K562 (cell line): ENCODE results near the gene TM7SF2. TPM values are rescaled to one million over a fixed set of nuclear protein-coding genes. Genes with fewer than 3 reads are reported as not detected.

ENCODE experiments used
- ZNF77 ChIP-seq: fragments of 250-450 bp; sonication (Bioruptor Pico); IDR thresholded peaks from 2 replicates; pipeline ENCODE4 v1.5.0; 2020
- ZNF778 ChIP-seq: fragments of 450-650 bp; formaldehyde crosslinking; IDR thresholded peaks from 2 replicates; pipeline ENCODE4 v1.4.0; 2020; ENCODE audit warnings: mild to moderate bottlenecking, moderate library complexity
- polyA plus RNA-seq, 8 experiments: library from polyadenylated mRNA; depleted of rRNA in 4 of 8; stranded (reverse) in 5 of 8; unstranded in 3 of 8; fragments of >200 nt; fragmentation: Nextera tagmentation in 2 of 8; fragmentation: Illumina TruSeq in 1 of 8; extraction: Ambion mirVana in 2 of 8; extraction: Trizol in 1 of 8; gene quantifications; 2 replicates each; pipeline versions ENCODE4 v1.2.1 to v1.2.3, GENCODE V29; 2011 to 2014; ENCODE audit warnings: inconsistent platforms in 1 of 8, missing spikeins in 1 of 8
- total RNA-seq, 7 experiments: library from RNA; depleted of rRNA in 6 of 7; stranded (reverse); fragments of >200 nt in 6 of 7; fragmentation: Illumina TruSeq in 2 of 7; extraction: Trizol in 2 of 7; gene quantifications; 2 replicates each; pipeline versions ENCODE4 v1.2.1 to v1.2.3, GENCODE V29; 2011 to 2021; ENCODE audit warnings: low replicate concordance in 1 of 7
- TF ChIP-seq, protein P1 (sequence below): sonication (generic); formaldehyde crosslinking; IDR thresholded peaks from 2 replicates; pipeline ENCODE4 v1.8.0; 2022; ENCODE audit warnings: missing genetic modification reagents, mild to moderate bottlenecking, borderline replicate concordance
- TF ChIP-seq, protein P2 (sequence below): fragments of 200-600 bp; sonication (generic); IDR thresholded peaks from one replicate; pipeline ENCODE4 v1.6.1; 2012; ENCODE audit warnings: mild to moderate bottlenecking, low read depth, low read length, inconsistent platforms
- TF ChIP-seq, protein P3 (sequence below): IDR thresholded peaks from 2 replicates; pipeline ENCODE4 v1.6.1; 2012; ENCODE audit warnings: low read depth, low read length, improper control_type of control experiment, borderline replicate concordance
- TF ChIP-seq, protein P4 (sequence below): IDR thresholded peaks from 2 replicates; pipeline ENCODE4 v1.6.1; 2014; ENCODE audit warnings: antibody characterized with exemption
- TF ChIP-seq, protein P5 (sequence below), 2 experiments: fragments of 200-800 bp in 1 of 2; sonication (Bioruptor generic) in 1 of 2; sonication (generic) in 1 of 2; formaldehyde crosslinking in 1 of 2; IDR thresholded peaks in 1 of 2; conservative IDR thresholded peaks in 1 of 2; 2 replicates each; pipeline versions ENCODE4 v1.5.0 to v1.6.1; 2016 to 2020; ENCODE audit warnings: missing compliant biosample characterization in 1 of 2, missing genetic modification characterization in 1 of 2, missing genetic modification reagents in 1 of 2

The TM7SF2 gene
- total and polyA plus RNA-seq, 9 of the 15 experiments (the other 6 are each of a cell fraction or from before 2014, with no cell fraction given) = 1.2 to 22.0 (median 14.3) TPM

DNA sequence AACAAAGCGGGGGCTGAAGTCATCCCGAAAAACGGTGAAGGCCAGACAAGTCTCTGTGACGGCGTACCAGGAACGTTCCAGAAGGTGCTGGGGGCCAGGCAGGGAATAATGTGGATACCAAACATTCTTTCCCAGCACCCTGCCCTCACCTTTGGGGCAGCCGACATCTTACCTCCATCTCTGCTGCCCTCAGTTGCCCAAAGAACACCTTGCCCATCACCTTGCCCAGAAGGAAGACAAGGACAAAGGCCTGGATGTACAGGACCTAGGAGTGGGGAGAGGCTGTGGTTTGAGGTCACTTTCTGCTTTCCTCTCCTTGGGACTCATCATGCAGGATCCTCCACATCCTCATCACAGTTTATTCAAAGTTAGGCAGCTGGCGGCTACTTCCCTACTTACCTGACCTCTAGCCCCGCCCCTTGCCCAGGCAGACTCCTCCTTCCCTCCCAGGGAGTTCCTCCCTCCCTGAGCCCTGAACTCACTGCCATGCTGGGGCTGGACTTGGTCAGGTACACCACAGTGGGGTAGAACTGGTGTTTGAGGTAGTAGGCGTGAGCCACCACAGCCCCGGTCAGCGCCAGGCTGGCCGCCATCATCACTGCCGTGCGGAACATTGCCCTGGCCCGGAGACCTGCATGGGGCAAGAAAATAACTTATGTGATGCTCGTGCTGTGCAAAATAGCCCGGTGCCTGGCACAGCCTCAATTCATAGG lies 21.5 kb downstream of the TM7SF2 start (continued):
- TF ChIP-seq, protein P1, sequence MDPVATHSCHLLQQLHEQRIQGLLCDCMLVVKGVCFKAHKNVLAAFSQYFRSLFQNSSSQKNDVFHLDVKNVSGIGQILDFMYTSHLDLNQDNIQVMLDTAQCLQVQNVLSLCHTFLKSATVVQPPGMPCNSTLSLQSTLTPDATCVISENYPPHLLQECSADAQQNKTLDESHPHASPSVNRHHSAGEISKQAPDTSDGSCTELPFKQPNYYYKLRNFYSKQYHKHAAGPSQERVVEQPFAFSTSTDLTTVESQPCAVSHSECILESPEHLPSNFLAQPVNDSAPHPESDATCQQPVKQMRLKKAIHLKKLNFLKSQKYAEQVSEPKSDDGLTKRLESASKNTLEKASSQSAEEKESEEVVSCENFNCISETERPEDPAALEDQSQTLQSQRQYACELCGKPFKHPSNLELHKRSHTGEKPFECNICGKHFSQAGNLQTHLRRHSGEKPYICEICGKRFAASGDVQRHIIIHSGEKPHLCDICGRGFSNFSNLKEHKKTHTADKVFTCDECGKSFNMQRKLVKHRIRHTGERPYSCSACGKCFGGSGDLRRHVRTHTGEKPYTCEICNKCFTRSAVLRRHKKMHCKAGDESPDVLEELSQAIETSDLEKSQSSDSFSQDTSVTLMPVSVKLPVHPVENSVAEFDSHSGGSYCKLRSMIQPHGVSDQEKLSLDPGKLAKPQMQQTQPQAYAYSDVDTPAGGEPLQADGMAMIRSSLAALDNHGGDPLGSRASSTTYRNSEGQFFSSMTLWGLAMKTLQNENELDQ (CRISPR knock-in tag) = no peak
- TF ChIP-seq ZNF77 (CRISPR knock-in tag) (no peak), ZNF778 (CRISPR knock-in tag) (no peak)
- TF ChIP-seq, protein P2, sequence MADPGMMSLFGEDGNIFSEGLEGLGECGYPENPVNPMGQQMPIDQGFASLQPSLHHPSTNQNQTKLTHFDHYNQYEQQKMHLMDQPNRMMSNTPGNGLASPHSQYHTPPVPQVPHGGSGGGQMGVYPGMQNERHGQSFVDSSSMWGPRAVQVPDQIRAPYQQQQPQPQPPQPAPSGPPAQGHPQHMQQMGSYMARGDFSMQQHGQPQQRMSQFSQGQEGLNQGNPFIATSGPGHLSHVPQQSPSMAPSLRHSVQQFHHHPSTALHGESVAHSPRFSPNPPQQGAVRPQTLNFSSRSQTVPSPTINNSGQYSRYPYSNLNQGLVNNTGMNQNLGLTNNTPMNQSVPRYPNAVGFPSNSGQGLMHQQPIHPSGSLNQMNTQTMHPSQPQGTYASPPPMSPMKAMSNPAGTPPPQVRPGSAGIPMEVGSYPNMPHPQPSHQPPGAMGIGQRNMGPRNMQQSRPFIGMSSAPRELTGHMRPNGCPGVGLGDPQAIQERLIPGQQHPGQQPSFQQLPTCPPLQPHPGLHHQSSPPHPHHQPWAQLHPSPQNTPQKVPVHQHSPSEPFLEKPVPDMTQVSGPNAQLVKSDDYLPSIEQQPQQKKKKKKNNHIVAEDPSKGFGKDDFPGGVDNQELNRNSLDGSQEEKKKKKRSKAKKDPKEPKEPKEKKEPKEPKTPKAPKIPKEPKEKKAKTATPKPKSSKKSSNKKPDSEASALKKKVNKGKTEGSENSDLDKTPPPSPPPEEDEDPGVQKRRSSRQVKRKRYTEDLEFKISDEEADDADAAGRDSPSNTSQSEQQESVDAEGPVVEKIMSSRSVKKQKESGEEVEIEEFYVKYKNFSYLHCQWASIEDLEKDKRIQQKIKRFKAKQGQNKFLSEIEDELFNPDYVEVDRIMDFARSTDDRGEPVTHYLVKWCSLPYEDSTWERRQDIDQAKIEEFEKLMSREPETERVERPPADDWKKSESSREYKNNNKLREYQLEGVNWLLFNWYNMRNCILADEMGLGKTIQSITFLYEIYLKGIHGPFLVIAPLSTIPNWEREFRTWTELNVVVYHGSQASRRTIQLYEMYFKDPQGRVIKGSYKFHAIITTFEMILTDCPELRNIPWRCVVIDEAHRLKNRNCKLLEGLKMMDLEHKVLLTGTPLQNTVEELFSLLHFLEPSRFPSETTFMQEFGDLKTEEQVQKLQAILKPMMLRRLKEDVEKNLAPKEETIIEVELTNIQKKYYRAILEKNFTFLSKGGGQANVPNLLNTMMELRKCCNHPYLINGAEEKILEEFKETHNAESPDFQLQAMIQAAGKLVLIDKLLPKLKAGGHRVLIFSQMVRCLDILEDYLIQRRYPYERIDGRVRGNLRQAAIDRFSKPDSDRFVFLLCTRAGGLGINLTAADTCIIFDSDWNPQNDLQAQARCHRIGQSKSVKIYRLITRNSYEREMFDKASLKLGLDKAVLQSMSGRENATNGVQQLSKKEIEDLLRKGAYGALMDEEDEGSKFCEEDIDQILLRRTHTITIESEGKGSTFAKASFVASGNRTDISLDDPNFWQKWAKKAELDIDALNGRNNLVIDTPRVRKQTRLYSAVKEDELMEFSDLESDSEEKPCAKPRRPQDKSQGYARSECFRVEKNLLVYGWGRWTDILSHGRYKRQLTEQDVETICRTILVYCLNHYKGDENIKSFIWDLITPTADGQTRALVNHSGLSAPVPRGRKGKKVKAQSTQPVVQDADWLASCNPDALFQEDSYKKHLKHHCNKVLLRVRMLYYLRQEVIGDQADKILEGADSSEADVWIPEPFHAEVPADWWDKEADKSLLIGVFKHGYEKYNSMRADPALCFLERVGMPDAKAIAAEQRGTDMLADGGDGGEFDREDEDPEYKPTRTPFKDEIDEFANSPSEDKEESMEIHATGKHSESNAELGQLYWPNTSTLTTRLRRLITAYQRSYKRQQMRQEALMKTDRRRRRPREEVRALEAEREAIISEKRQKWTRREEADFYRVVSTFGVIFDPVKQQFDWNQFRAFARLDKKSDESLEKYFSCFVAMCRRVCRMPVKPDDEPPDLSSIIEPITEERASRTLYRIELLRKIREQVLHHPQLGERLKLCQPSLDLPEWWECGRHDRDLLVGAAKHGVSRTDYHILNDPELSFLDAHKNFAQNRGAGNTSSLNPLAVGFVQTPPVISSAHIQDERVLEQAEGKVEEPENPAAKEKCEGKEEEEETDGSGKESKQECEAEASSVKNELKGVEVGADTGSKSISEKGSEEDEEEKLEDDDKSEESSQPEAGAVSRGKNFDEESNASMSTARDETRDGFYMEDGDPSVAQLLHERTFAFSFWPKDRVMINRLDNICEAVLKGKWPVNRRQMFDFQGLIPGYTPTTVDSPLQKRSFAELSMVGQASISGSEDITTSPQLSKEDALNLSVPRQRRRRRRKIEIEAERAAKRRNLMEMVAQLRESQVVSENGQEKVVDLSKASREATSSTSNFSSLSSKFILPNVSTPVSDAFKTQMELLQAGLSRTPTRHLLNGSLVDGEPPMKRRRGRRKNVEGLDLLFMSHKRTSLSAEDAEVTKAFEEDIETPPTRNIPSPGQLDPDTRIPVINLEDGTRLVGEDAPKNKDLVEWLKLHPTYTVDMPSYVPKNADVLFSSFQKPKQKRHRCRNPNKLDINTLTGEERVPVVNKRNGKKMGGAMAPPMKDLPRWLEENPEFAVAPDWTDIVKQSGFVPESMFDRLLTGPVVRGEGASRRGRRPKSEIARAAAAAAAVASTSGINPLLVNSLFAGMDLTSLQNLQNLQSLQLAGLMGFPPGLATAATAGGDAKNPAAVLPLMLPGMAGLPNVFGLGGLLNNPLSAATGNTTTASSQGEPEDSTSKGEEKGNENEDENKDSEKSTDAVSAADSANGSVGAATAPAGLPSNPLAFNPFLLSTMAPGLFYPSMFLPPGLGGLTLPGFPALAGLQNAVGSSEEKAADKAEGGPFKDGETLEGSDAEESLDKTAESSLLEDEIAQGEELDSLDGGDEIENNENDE = no peak
- TF ChIP-seq, protein P3, sequence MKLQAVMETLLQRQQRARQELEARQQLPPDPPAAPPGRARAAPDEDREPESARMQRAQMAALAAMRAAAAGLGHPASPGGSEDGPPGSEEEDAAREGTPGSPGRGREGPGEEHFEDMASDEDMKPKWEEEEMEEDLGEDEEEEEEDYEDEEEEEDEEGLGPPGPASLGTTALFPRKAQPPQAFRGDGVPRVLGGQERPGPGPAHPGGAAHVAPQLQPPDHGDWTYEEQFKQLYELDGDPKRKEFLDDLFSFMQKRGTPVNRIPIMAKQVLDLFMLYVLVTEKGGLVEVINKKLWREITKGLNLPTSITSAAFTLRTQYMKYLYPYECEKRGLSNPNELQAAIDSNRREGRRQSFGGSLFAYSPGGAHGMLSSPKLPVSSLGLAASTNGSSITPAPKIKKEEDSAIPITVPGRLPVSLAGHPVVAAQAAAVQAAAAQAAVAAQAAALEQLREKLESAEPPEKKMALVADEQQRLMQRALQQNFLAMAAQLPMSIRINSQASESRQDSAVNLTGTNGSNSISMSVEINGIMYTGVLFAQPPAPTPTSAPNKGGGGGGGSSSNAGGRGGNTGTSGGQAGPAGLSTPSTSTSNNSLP = no peak
- TF ChIP-seq, protein P4, sequence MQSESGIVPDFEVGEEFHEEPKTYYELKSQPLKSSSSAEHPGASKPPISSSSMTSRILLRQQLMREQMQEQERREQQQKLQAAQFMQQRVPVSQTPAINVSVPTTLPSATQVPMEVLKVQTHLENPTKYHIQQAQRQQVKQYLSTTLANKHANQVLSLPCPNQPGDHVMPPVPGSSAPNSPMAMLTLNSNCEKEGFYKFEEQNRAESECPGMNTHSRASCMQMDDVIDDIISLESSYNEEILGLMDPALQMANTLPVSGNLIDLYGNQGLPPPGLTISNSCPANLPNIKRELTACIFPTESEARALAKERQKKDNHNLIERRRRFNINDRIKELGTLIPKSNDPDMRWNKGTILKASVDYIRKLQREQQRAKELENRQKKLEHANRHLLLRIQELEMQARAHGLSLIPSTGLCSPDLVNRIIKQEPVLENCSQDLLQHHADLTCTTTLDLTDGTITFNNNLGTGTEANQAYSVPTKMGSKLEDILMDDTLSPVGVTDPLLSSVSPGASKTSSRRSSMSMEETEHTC = no peak
- TF ChIP-seq, protein P5, sequence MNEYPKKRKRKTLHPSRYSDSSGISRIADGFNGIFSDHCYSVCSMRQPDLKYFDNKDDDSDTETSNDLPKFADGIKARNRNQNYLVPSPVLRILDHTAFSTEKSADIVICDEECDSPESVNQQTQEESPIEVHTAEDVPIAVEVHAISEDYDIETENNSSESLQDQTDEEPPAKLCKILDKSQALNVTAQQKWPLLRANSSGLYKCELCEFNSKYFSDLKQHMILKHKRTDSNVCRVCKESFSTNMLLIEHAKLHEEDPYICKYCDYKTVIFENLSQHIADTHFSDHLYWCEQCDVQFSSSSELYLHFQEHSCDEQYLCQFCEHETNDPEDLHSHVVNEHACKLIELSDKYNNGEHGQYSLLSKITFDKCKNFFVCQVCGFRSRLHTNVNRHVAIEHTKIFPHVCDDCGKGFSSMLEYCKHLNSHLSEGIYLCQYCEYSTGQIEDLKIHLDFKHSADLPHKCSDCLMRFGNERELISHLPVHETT (CRISPR knock-in tag; conservative IDR thresholded peaks at IDR 0.05 in 1 of 2, IDR thresholded peaks at IDR 0.05 in 1 of 2) = no peak
